ENCODE data around the gene PRKN. TPM values are rescaled to one million over a fixed set of nuclear protein-coding genes. Genes with fewer than 3 reads are reported as not detected.

The PRKN gene
- total RNA-seq, 1 donor from 2014 or later: 0.79 TPM

- no peak for TF ChIP-seq CTCF (IDR thresholded peaks at IDR 0.05; ENCODE audit: insufficient read depth, low read length, severe bottlenecking)
- H3K27me3 ChIP-seq (ENCODE audit: control insufficient read depth, insufficient read depth, low read length): no peaks in the 10 kb centered on the region
- DNase-seq (ENCODE audit: low read depth) (no peak), FAIRE-seq (no peak)
- no peaks in the 10 kb centered on the region for H3K36me3 ChIP-seq (ENCODE audit: control insufficient read depth, insufficient read depth, low read length)
- H3K4me3 ChIP-seq (ENCODE audit: low read depth, low read length): no peak overlapping the region
These were observed 456.6 kb downstream of the PRKN start for GRCh38 chr6:162270966-162271365.

GRCh38 chr6:162267641-162268040 lies 459.9 kb downstream of the PRKN start:
- no peak for DNase-seq (ENCODE audit: low read depth)
- Histone ChIP-seq H3K4me3 (ENCODE audit: low read depth, low read length) (no peak overlapping the region), H3K27me3 (ENCODE audit: control insufficient read depth, insufficient read depth, low read length) (no peaks in the 10 kb centered on the region), H3K36me3 (ENCODE audit: control insufficient read depth, insufficient read depth, low read length) (no peaks in the 10 kb centered on the region)
- no peak for FAIRE-seq
- no peak for TF ChIP-seq CTCF (IDR thresholded peaks at IDR 0.05; ENCODE audit: insufficient read depth, low read length, severe bottlenecking)

- DNase-seq (ENCODE audit: low read depth) (no peak), FAIRE-seq (no peak)
- Histone ChIP-seq H3K4me3 (ENCODE audit: low read depth, low read length) (no peak overlapping the region), H3K36me3 (ENCODE audit: control insufficient read depth, insufficient read depth, low read length) (no peaks in the 10 kb centered on the region), H3K27me3 (ENCODE audit: control insufficient read depth, insufficient read depth, low read length) (no peaks in the 10 kb centered on the region)
- TF ChIP-seq CTCF (IDR thresholded peaks at IDR 0.05; ENCODE audit: insufficient read depth, low read length, severe bottlenecking): no peak
These were observed 460.4 kb downstream of the PRKN start for GRCh38 chr6:162267126-162267525.

GRCh38 chr6:162264581-162264980 lies 463.0 kb downstream of the PRKN start:
- TF ChIP-seq CTCF (IDR thresholded peaks at IDR 0.05; ENCODE audit: insufficient read depth, low read length, severe bottlenecking): no peak
- Histone ChIP-seq H3K36me3 (ENCODE audit: control insufficient read depth, insufficient read depth, low read length) (no peaks in the 10 kb centered on the region), H3K27me3 (ENCODE audit: control insufficient read depth, insufficient read depth, low read length) (no peaks in the 10 kb centered on the region), H3K4me3 (ENCODE audit: low read depth, low read length) (no peak overlapping the region)
- FAIRE-seq (no peak), DNase-seq (ENCODE audit: low read depth) (no peak)

- no peak for FAIRE-seq
These were observed 464.9 kb downstream of the PRKN start for GRCh38 chr6:162262466-162263196.

More at GRCh38 chr6:162262466-162263196, 464.9 kb downstream of the PRKN start:
- DNase-seq (ENCODE audit: low read depth): no peak
- no peak overlapping the region for H3K4me3 ChIP-seq (ENCODE audit: low read depth, low read length)
- H3K27me3 ChIP-seq (ENCODE audit: control insufficient read depth, insufficient read depth, low read length): no peaks in the 10 kb centered on the region
- H3K36me3 ChIP-seq (ENCODE audit: control insufficient read depth, insufficient read depth, low read length): no peaks in the 10 kb centered on the region
- TF ChIP-seq CTCF (IDR thresholded peaks at IDR 0.05; ENCODE audit: insufficient read depth, low read length, severe bottlenecking): no peak

Data from bronchial epithelial cell (primary cell).